Measurements from ENCODE around the gene KRT38. TPM values are rescaled to one million over a fixed set of nuclear protein-coding genes. Genes with fewer than 3 reads are reported as not detected.

The KRT38 gene
- total RNA-seq, 4 donors from 2014 or later: not detected

GRCh38 chr17:41455236-41455635, 14.5 kb upstream of the KRT38 start:
- Histone ChIP-seq H3K4me3 (no peak overlapping the region), H3K27ac (no peak overlapping the region), H3K9me3 (peaks cover 0 to 12% (median 0%) of the 10 kb centered on the region in 4 donors), H3K36me3 (no peaks in the 10 kb centered on the region), H3K27me3 (no peaks in the 10 kb centered on the region), H3K4me1 (no peaks in the 10 kb centered on the region)
- TF ChIP-seq, protein P1, sequence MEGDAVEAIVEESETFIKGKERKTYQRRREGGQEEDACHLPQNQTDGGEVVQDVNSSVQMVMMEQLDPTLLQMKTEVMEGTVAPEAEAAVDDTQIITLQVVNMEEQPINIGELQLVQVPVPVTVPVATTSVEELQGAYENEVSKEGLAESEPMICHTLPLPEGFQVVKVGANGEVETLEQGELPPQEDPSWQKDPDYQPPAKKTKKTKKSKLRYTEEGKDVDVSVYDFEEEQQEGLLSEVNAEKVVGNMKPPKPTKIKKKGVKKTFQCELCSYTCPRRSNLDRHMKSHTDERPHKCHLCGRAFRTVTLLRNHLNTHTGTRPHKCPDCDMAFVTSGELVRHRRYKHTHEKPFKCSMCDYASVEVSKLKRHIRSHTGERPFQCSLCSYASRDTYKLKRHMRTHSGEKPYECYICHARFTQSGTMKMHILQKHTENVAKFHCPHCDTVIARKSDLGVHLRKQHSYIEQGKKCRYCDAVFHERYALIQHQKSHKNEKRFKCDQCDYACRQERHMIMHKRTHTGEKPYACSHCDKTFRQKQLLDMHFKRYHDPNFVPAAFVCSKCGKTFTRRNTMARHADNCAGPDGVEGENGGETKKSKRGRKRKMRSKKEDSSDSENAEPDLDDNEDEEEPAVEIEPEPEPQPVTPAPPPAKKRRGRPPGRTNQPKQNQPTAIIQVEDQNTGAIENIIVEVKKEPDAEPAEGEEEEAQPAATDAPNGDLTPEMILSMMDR (IDR thresholded peaks at IDR 0.05): no peak
- no peak for TF ChIP-seq POLR2A (IDR thresholded peaks at IDR 0.05)
- no peak for DNase-seq (ENCODE audit: low spot score in 2 of 2)
- 100% methylated on average over 1 of the region's 1 CpG for WGBS, 2 donors

GRCh38 chr17:41453066-41453465, 12.3 kb upstream of the KRT38 start:
- no peaks in the 10 kb centered on the region for H3K4me1 ChIP-seq
- peaks cover 0 to 12% (median 0%) of the 10 kb centered on the region in 4 donors for H3K9me3 ChIP-seq
- no peak overlapping the region for H3K4me3 ChIP-seq
- H3K27ac ChIP-seq: no peak overlapping the region
- no peak for TF ChIP-seq EP300 (IDR thresholded peaks at IDR 0.05)
- TF ChIP-seq, protein P1 (IDR thresholded peaks at IDR 0.05): no peak
- no peak for TF ChIP-seq POLR2A (IDR thresholded peaks at IDR 0.05)
- no peak for DNase-seq (ENCODE audit: low spot score in 2 of 2)
- WGBS, 2 donors: 88 to 92% methylated on average over 3 of the region's 3 CpGs
- H3K36me3 ChIP-seq: no peaks in the 10 kb centered on the region
- no peaks in the 10 kb centered on the region for H3K27me3 ChIP-seq

DNA sequence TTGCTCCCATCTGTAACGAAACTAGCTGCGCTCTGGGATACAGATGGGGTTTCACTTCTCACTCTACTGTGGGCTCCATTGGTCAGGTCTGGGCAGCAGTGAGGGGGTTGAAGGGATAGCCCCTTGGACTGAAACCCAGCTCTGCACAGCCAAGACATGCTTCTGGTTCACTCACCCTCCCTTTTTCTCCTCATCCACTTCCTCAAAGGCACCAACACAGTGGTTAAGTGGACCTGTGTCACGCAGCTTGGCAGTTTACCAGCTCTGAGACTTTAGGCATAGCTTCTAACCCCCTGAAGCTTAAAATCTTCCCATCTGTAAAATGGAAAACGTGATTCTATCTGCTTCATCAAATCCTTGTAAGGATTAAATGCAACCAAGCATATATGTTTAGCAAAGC, 11.5 kb upstream of the KRT38 start:
- no peaks in the 10 kb centered on the region for H3K27me3 ChIP-seq
- no peak overlapping the region for H3K4me3 ChIP-seq
- DNase-seq (ENCODE audit: low spot score in 2 of 2): no peak
- peaks cover 0 to 5% (median 0%) of the 10 kb centered on the region in 4 donors for H3K4me1 ChIP-seq
- H3K9me3 ChIP-seq: peaks cover 0 to 12% (median 0%) of the 10 kb centered on the region in 4 donors
- 59 to 73% methylated on average over 4 of the region's 4 CpGs for WGBS, 2 donors
- TF ChIP-seq, protein P1 (IDR thresholded peaks at IDR 0.05): no peak
- TF ChIP-seq EP300 (IDR thresholded peaks at IDR 0.05): no peak
- no peak for TF ChIP-seq POLR2A (IDR thresholded peaks at IDR 0.05)
- H3K27ac ChIP-seq: no peak overlapping the region
- no peaks in the 10 kb centered on the region for H3K36me3 ChIP-seq

GRCh38 chr17:41451154-41451728, 10.5 kb upstream of the KRT38 start:
- peaks cover 0 to 12% (median 0%) of the 10 kb centered on the region in 4 donors for H3K9me3 ChIP-seq
- WGBS, 2 donors: 55 to 64% methylated on average over 2 of the region's 2 CpGs
- peaks cover 0 to 10% (median 0%) of the 10 kb centered on the region in 4 donors for H3K4me1 ChIP-seq
- no peak overlapping the region for H3K27ac ChIP-seq
- H3K4me3 ChIP-seq: no peak overlapping the region
- H3K27me3 ChIP-seq: no peaks in the 10 kb centered on the region
- TF ChIP-seq POLR2A (IDR thresholded peaks at IDR 0.05) (no peak), EP300 (IDR thresholded peaks at IDR 0.05) (no peak)
- TF ChIP-seq, protein P1 (IDR thresholded peaks at IDR 0.05): no peak
- no peaks in the 10 kb centered on the region for H3K36me3 ChIP-seq
- no peak for DNase-seq (ENCODE audit: low spot score in 2 of 2)

DNA sequence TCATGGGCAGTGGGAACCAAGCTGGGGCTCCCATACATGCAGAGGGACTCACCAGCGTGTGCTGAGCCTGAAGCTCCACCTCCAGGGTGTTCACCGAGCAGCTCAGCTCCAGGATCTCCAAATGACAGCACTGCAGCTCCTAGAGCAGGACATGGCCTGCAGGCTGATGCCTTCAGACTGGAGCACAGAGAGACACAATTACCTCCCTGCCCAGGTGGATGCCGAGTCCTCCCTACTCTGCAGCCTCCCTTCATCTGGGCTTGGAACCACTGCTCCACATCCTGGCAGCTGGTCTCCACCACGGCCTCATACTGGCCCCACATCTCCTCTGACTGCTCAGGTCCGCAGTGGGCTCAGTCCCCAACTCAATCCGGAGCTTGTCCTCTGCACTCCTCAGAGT, 8.2 kb upstream of the KRT38 start:
- no peak overlapping the region for H3K27ac ChIP-seq
- no peak for TF ChIP-seq EP300 (IDR thresholded peaks at IDR 0.05)
- TF ChIP-seq POLR2A (IDR thresholded peaks at IDR 0.05): no peak
- TF ChIP-seq, protein P1 (IDR thresholded peaks at IDR 0.05): no peak
- H3K27me3 ChIP-seq: no peaks in the 10 kb centered on the region
- DNase-seq (ENCODE audit: low spot score in 2 of 2): no peak
- no peaks in the 10 kb centered on the region for H3K36me3 ChIP-seq
- H3K9me3 ChIP-seq: peaks cover 0 to 12% (median 0%) of the 10 kb centered on the region in 4 donors
- WGBS, 2 donors: 81 to 96% methylated on average over 4 to 6 of the region's 6 CpGs
- peaks cover 0 to 11% (median 0%) of the 10 kb centered on the region in 4 donors for H3K4me1 ChIP-seq
- H3K4me3 ChIP-seq: no peak overlapping the region

All from tibial nerve (tissue), 4 donors.